ENCODE data around the gene MAGI3. TPM values are rescaled to one million over a fixed set of nuclear protein-coding genes. Genes with fewer than 3 reads are reported as not detected.
A peak's percentile ranks its signal among the peaks of the same experiment; 100 is the strongest.

MAGI3 gene
- total and polyA plus RNA-seq, 2 of the 13 experiments (the other 11 are each of a cell fraction or from before 2014, with no cell fraction given), result 4.0 to 11.8 TPM

- in situ Hi-C loops (cut with HindIII; ENCODE audit: extremely low pct_ligation_motif_present, low pct_unique_long_range_greater_than_20kb), result loop anchor here (5.0 kb wide), 1 partner anchor 536 kb away; no protein-coding TSS in a partner anchor
- Histone ChIP-seq H3K79me2 (ENCODE audit: insufficient read depth, low read length) (no peaks in the 10 kb centered on the region), H3K4me1 (ENCODE audit: insufficient read depth, low read length) (no peaks in the 10 kb centered on the region), H3K9ac (ENCODE audit: insufficient read depth, low read depth, low read length) (no peak overlapping the region), H3K27me3 (ENCODE audit: control insufficient read depth in 1 of 2, insufficient read depth in 2 of 2, low read length in 2 of 2) (no peaks in the 10 kb centered on the region), H3K4me2 (ENCODE audit: low read depth, low read length) (no peak overlapping the region), H3K36me3 (replicated peaks in 1 of 2; ENCODE audit: control insufficient read depth in 1 of 2, insufficient read depth in 2 of 2, low read length in 2 of 2) (peaks cover under 1 to 10% of the 10 kb centered on the region in 2 experiments; a peak in 1 of 5 replicates), H2AFZ (ENCODE audit: low read length) (no peak overlapping the region), H3K4me3 (replicated peaks in 1 of 3; ENCODE audit: insufficient read depth in 1 of 3, low read depth in 2 of 3, low read length in 3 of 3) (no peak overlapping the region), H4K20me1 (ENCODE audit: insufficient read depth, low read length) (no peaks in the 10 kb centered on the region; the same call in 1 of the 2 replicates), H3K27ac (ENCODE audit: extremely low read length, insufficient read depth, low read length) (no peak overlapping the region), H3K9me3 (ENCODE audit: low read length) (no peaks in the 10 kb centered on the region)
- ChIA-PET CTCF (ENCODE audit: low intra/inter-chr PET ratio, low total read pairs) (interaction anchor here (0.7 to 2.0 kb wide), 3 partner anchors 189 to 605 kb away, joined by 3 to 17 read pairs (median 5); partner anchors contain the start of gene LRIG2), POLR2A (no interaction called here)
- DNase-seq (ENCODE audit: low spot score) (no peak), FAIRE-seq (no peak), ATAC-seq (no peak)
- TF ChIP-seq KLF12 (CRISPR knock-in tag; IDR thresholded peaks at IDR 0.05; ENCODE audit: borderline replicate concordance) (no peak), TOPORS (CRISPR knock-in tag; IDR thresholded peaks at IDR 0.05) (no peak)
- intact Hi-C loops (cut with micrococcal nuclease; ENCODE audit: unreplicated experiment), result loop anchor here (1.0 to 10.0 kb wide), 4 partner anchors 190 to 605 kb away; partner anchors contain the start of gene LRIG2
- BruUV-seq (replicated peaks), result no TSS peak
These were observed 287.8 kb downstream of the MAGI3 start for GRCh38 chr1:113678159-113678469.

- FAIRE-seq (no peak), DNase-seq (ENCODE audit: low spot score) (no peak), ATAC-seq (no peak)
- no TSS peak for BruUV-seq (replicated peaks)
- 98% methylated on average over 7 of the region's 7 CpGs for WGBS (ENCODE audit: low lambda C conversion rate)
- in situ Hi-C loops (cut with HindIII; ENCODE audit: extremely low pct_ligation_motif_present, low pct_unique_long_range_greater_than_20kb), result no loop called here
- Histone ChIP-seq H3K9ac (ENCODE audit: insufficient read depth, low read depth, low read length) (no peak overlapping the region), H3K36me3 (replicated peaks in 1 of 2; ENCODE audit: control insufficient read depth in 1 of 2, insufficient read depth in 2 of 2, low read length in 2 of 2) (peaks cover 2 to 12% of the 10 kb centered on the region in 2 experiments; a peak in 1 of 5 replicates), H4K20me1 (ENCODE audit: insufficient read depth, low read length) (no peaks in the 10 kb centered on the region; the same call in 1 of the 2 replicates), H3K27me3 (ENCODE audit: control insufficient read depth in 1 of 2, insufficient read depth in 2 of 2, low read length in 2 of 2) (no peaks in the 10 kb centered on the region), H3K79me2 (ENCODE audit: insufficient read depth, low read length) (no peaks in the 10 kb centered on the region), H3K4me3 (replicated peaks in 1 of 3; ENCODE audit: insufficient read depth in 1 of 3, low read depth in 2 of 3, low read length in 3 of 3) (no peak overlapping the region), H2AFZ (ENCODE audit: low read length) (no peak overlapping the region), H3K4me1 (ENCODE audit: insufficient read depth, low read length) (no peaks in the 10 kb centered on the region), H3K9me3 (ENCODE audit: low read length) (no peaks in the 10 kb centered on the region), H3K27ac (ENCODE audit: extremely low read length, insufficient read depth, low read length) (no peak overlapping the region), H3K4me2 (ENCODE audit: low read depth, low read length) (no peak overlapping the region)
- ChIA-PET POLR2A (no interaction called here), CTCF (ENCODE audit: low intra/inter-chr PET ratio, low total read pairs) (no interaction called here)
- intact Hi-C loops (cut with micrococcal nuclease; ENCODE audit: unreplicated experiment), result no loop called here
- TF ChIP-seq ZNF30 (CRISPR knock-in tag; IDR thresholded peaks at IDR 0.05) (no peak), MAFK (conservative IDR thresholded peaks at IDR 0.05 in 1 of 2, IDR thresholded peaks at IDR 0.05 in 1 of 2; ENCODE audit: low read length in 2 of 2) (peak; percentile 66 to 81; a peak in 3 of 4 replicates), MIER2 (CRISPR knock-in tag; IDR thresholded peaks at IDR 0.05) (no peak), MATR3 (CRISPR knock-in tag; IDR thresholded peaks at IDR 0.05) (no peak), PATZ1 (CRISPR knock-in tag; IDR thresholded peaks at IDR 0.05) (no peak), TGIF2 (CRISPR knock-in tag; IDR thresholded peaks at IDR 0.05) (no peak), SMYD3 (CRISPR knock-in tag; IDR thresholded peaks at IDR 0.05) (no peak), MYNN (CRISPR knock-in tag; IDR thresholded peaks at IDR 0.05; ENCODE audit: low read depth) (no peak), ZFX (CRISPR knock-in tag; IDR thresholded peaks at IDR 0.05; ENCODE audit: low read depth) (no peak), RBM39 (IDR thresholded peaks at IDR 0.05; ENCODE audit: low read depth, low read length, poor library complexity, severe bottlenecking) (no peak), RAD21 (CRISPR knock-in tag; IDR thresholded peaks at IDR 0.05) (no peak), MAFF (IDR thresholded peaks at IDR 0.05; ENCODE audit: low read depth, low read length) (peak; percentile 75), ZMAT3 (CRISPR knock-in tag; conservative IDR thresholded peaks at IDR 0.05) (no peak), ZNF557 (CRISPR knock-in tag; IDR thresholded peaks at IDR 0.05) (no peak)
These were observed 291.5 kb downstream of the MAGI3 start for GRCh38 chr1:113681596-113682337.
